DND-41 (cell line): ENCODE data around the gene SMAD7.
A peak's percentile ranks its signal among the peaks of the same experiment; 100 is the strongest.

Experiments used
- ATAC-seq: fragments of 200-7000 bp; cut with Tn5 transposase; 3 replicates; pipeline ENCODE4 v1.9.1; 2021; ENCODE audit warnings: low read depth; ENCODE audit not compliant: insufficient read depth
- DNase-seq: peaks from one replicate; pipeline ENCODE4 v3.0.0-alpha.2; 2020
- H2AFZ ChIP-seq: 2 replicates; pipeline ENCODE4 v1.6.0; 2012; ENCODE audit warnings: low read depth, low read length
- H3K27ac ChIP-seq: 2 replicates; pipeline ENCODE4 v1.5.1; 2012; ENCODE audit warnings: low read length, inconsistent platforms
- H3K27me3 ChIP-seq: fragments of 200-600 bp; sonication (generic); 2 replicates; pipeline ENCODE4 v1.6.0; 2012; ENCODE audit warnings: low read length, mild to moderate bottlenecking, inconsistent platforms; ENCODE audit not compliant: insufficient read depth, poor library complexity
- H3K36me3 ChIP-seq: 2 replicates; pipeline ENCODE4 v1.5.1; 2012; ENCODE audit warnings: low read length, inconsistent platforms; ENCODE audit not compliant: insufficient read depth
- H3K4me1 ChIP-seq: 2 replicates; pipeline ENCODE4 v1.5.1; 2012; ENCODE audit warnings: mild to moderate bottlenecking, low read length; ENCODE audit not compliant: insufficient read depth
- H3K4me2 ChIP-seq: 2 replicates; pipeline ENCODE4 v1.6.0; 2012; ENCODE audit warnings: mild to moderate bottlenecking, moderate library complexity, low read length, inconsistent platforms; ENCODE audit not compliant: insufficient read depth
- H3K4me3 ChIP-seq, 2 experiments: fragments of 200-600 bp in 1 of 2; shearing (Covaris generic) in 1 of 2; 2 replicates each; pipeline ENCODE4 v1.5.1; 2012 to 2016; ENCODE audit warnings: inconsistent platforms in 2 of 2, low read length in 2 of 2, mild to moderate bottlenecking in 2 of 2, low read depth in 1 of 2, moderate library complexity in 1 of 2
- H3K79me2 ChIP-seq: 2 replicates; pipeline ENCODE4 v1.6.0; 2012; ENCODE audit warnings: low read length, inconsistent platforms; ENCODE audit not compliant: insufficient read depth
- H3K9ac ChIP-seq: 2 replicates; pipeline ENCODE4 v1.6.0; 2012; ENCODE audit warnings: low read depth, mild to moderate bottlenecking, inconsistent platforms, low read length, moderate library complexity
- H3K9me3 ChIP-seq: 2 replicates; pipeline ENCODE4 v1.5.1; 2012; ENCODE audit warnings: low read length, moderate library complexity, mild to moderate bottlenecking, inconsistent platforms; ENCODE audit not compliant: insufficient read depth, severe bottlenecking
- H4K20me1 ChIP-seq: 2 replicates; pipeline ENCODE4 v1.6.0; 2012; ENCODE audit warnings: low read length; ENCODE audit not compliant: insufficient read depth
- EZH2 ChIP-seq: IDR thresholded peaks from 3 replicates; pipeline ENCODE4 v1.6.1; 2012; ENCODE audit warnings: borderline replicate concordance, low read depth, mild to moderate bottlenecking, moderate library complexity, low read length, inconsistent platforms; ENCODE audit not compliant: severe bottlenecking
- TF ChIP-seq, protein P1 (sequence below): IDR thresholded peaks from 2 replicates; pipeline ENCODE4 v1.5.1; 2012; ENCODE audit warnings: borderline replicate concordance, low read length, moderate library complexity, mild to moderate bottlenecking; ENCODE audit not compliant: poor library complexity, severe bottlenecking; ENCODE audit errors: extremely low read depth

SMAD7 gene

GRCh38 chr18:48946329-48946835 is 4.4 kb downstream of the SMAD7 start:
- peak overlapping the region; percentile 98; the same call in 1 of the 2 replicates for H3K4me2 ChIP-seq
- H2AFZ ChIP-seq = no peak overlapping the region
- peaks cover 84% of the 10 kb centered on the region for H3K4me1 ChIP-seq
- H3K9me3 ChIP-seq = no peaks in the 10 kb centered on the region
- H3K27ac ChIP-seq = no peak overlapping the region
- no peak for TF ChIP-seq EZH2
- TF ChIP-seq, protein P1, sequence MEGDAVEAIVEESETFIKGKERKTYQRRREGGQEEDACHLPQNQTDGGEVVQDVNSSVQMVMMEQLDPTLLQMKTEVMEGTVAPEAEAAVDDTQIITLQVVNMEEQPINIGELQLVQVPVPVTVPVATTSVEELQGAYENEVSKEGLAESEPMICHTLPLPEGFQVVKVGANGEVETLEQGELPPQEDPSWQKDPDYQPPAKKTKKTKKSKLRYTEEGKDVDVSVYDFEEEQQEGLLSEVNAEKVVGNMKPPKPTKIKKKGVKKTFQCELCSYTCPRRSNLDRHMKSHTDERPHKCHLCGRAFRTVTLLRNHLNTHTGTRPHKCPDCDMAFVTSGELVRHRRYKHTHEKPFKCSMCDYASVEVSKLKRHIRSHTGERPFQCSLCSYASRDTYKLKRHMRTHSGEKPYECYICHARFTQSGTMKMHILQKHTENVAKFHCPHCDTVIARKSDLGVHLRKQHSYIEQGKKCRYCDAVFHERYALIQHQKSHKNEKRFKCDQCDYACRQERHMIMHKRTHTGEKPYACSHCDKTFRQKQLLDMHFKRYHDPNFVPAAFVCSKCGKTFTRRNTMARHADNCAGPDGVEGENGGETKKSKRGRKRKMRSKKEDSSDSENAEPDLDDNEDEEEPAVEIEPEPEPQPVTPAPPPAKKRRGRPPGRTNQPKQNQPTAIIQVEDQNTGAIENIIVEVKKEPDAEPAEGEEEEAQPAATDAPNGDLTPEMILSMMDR = no peak
- ATAC-seq = no peak
- H3K9ac ChIP-seq = no peak overlapping the region
- no peaks in the 10 kb centered on the region; the same call in 1 of the 2 replicates for H3K36me3 ChIP-seq
- DNase-seq = no peak
- peaks cover 38% of the 10 kb centered on the region for H3K27me3 ChIP-seq
- peaks cover 49% of the 10 kb centered on the region for H4K20me1 ChIP-seq
- peaks cover 15% of the 10 kb centered on the region for H3K79me2 ChIP-seq
- no peak overlapping the region for H3K4me3 ChIP-seq

DNA sequence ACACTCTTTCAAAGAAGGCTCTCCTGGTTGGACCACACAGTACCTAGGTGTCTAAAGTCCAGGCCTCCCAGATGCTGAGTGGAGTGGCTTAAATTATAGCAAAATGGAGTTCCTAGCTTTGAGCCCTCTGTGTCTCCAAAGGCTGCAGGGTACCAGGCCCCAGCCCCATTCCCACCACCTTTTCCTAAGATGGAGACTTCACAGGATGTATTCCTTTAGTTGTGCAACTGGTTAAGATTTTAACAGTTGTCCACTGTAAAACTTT is 4.9 kb downstream of the SMAD7 start:
- peaks cover 15% of the 10 kb centered on the region for H3K79me2 ChIP-seq
- H3K4me3 ChIP-seq = no peak overlapping the region
- H4K20me1 ChIP-seq = peaks cover 52% of the 10 kb centered on the region
- H3K36me3 ChIP-seq = no peaks in the 10 kb centered on the region; the same call in 1 of the 2 replicates
- no peak overlapping the region for H3K27ac ChIP-seq
- H3K4me2 ChIP-seq = no peak overlapping the region
- no peak for TF ChIP-seq EZH2
- TF ChIP-seq, protein P1 = no peak
- peaks cover 84% of the 10 kb centered on the region for H3K4me1 ChIP-seq
- H3K9ac ChIP-seq = no peak overlapping the region
- no peaks in the 10 kb centered on the region for H3K9me3 ChIP-seq
- peaks cover 33% of the 10 kb centered on the region for H3K27me3 ChIP-seq
- no peak overlapping the region for H2AFZ ChIP-seq
- DNase-seq (no peak), ATAC-seq (no peak)

- Histone ChIP-seq H2AFZ (no peak overlapping the region), H3K4me1 (peaks cover 83% of the 10 kb centered on the region), H3K9ac (no peak overlapping the region), H3K4me2 (no peak overlapping the region), H3K27me3 (peaks cover 22% of the 10 kb centered on the region), H3K4me3 (no peak overlapping the region), H4K20me1 (peaks cover 44% of the 10 kb centered on the region), H3K79me2 (peaks cover 14% of the 10 kb centered on the region), H3K27ac (no peak overlapping the region), H3K36me3 (no peaks in the 10 kb centered on the region; the same call in 1 of the 2 replicates), H3K9me3 (no peaks in the 10 kb centered on the region)
- TF ChIP-seq EZH2 = no peak
- TF ChIP-seq, protein P1 = no peak
- DNase-seq (no peak), ATAC-seq (no peak)
Measured at GRCh38 chr18:48944634-48945033, 6.1 kb downstream of the SMAD7 start.
